Prostate gland (tissue), 2 donors: ENCODE data around the gene UBAP2L. TPM values are rescaled to one million over a fixed set of nuclear protein-coding genes. Genes with fewer than 3 reads are reported as not detected.

Source experiments
- DNase-seq: peaks from one replicate; pipeline ENCODE4 v3.0.0-alpha.2; 2019; ENCODE audit warnings: low spot score
- H3K27ac ChIP-seq, 2 donors: fragments of 200-600 bp; sonication (generic); 2 replicates each; pipeline ENCODE4 v1.5.1; 2017 to 2019
- H3K27me3 ChIP-seq: fragments of 200-600 bp; sonication (generic); replicated peaks from 2 replicates; pipeline ENCODE4 v1.5.1; 2019; ENCODE audit not compliant: insufficient read depth
- H3K36me3 ChIP-seq, 2 donors: fragments of 200-600 bp; sonication (generic); 1 replicate in 1 of 2; 2 replicates in 1 of 2; pipeline versions ENCODE4 v1.5.1 to v1.8.1; 2017 to 2019
- H3K4me1 ChIP-seq: fragments of 200-600 bp; sonication (generic); replicated peaks from 2 replicates; pipeline ENCODE4 v1.5.1; 2019
- H3K4me3 ChIP-seq, 2 donors: fragments of 200-600 bp; sonication (generic); 2 replicates each; pipeline ENCODE4 v1.5.1; 2017 to 2019
- H3K9me3 ChIP-seq: fragments of 200-600 bp; sonication (generic); 2 replicates; pipeline ENCODE4 v1.5.1; 2017
- CTCF ChIP-seq, 4 experiments: fragments of 200-600 bp in 2 of 4; fragments of 450-650 bp in 2 of 4; sonication (generic) in 2 of 4; IDR thresholded peaks; 1 replicate in 3 of 4; 2 replicates in 1 of 4; pipeline ENCODE4 v1.5.1; 2016 to 2019; ENCODE audit warnings: antibody characterized with exemption in 4 of 4, mild to moderate bottlenecking in 2 of 4, moderate library complexity in 2 of 4
- POLR2A ChIP-seq: fragments of 450-650 bp; IDR thresholded peaks from one replicate; pipeline ENCODE4 v1.6.1; 2016; ENCODE audit warnings: antibody characterized with exemption, mild to moderate bottlenecking
- POLR2AphosphoS5 ChIP-seq: sonication (generic); formaldehyde crosslinking; IDR thresholded peaks from one replicate; pipeline ENCODE4 v1.6.1; 2017; ENCODE audit warnings: antibody characterized with exemption
- WGBS: methylation state at CpG from one replicate; pipeline ENCODE4 v1.1.5; 2018; 5-methylcytosine and 5-hydroxymethylcytosine counted together
- intact Hi-C: fragments of 100-400 bp; cut with DNase I; formaldehyde crosslinking; loops from one replicate; pipeline ENCODE4 v1.14.2; 2022
- total RNA-seq, 2 donors: library from RNA; depleted of rRNA; stranded (reverse); fragments of >200 nt; gene quantifications; one replicate each; pipeline ENCODE4 v1.1.0, GENCODE V29; 2016

UBAP2L gene
- total RNA-seq, 2 donors from 2014 or later, result 51.1 to 121 TPM

- intact Hi-C loops, result no loop called here
- no peaks in the 10 kb centered on the region for H3K4me1 ChIP-seq
- no peaks in the 10 kb centered on the region for H3K9me3 ChIP-seq
- peaks cover 17 to 19% of the 10 kb centered on the region in 2 donors for H3K36me3 ChIP-seq
- no peak for TF ChIP-seq CTCF (IDR thresholded peaks at IDR 0.05)
- H3K4me3 ChIP-seq, result no peak overlapping the region
- no peak overlapping the region for H3K27ac ChIP-seq
- 50% methylated on average over 1 of the region's 1 CpG for WGBS
- no peak for DNase-seq
- H3K27me3 ChIP-seq, result no peaks in the 10 kb centered on the region
Measured at GRCh38 chr1:154264454-154264853, 43.7 kb downstream of the UBAP2L start.

DNA sequence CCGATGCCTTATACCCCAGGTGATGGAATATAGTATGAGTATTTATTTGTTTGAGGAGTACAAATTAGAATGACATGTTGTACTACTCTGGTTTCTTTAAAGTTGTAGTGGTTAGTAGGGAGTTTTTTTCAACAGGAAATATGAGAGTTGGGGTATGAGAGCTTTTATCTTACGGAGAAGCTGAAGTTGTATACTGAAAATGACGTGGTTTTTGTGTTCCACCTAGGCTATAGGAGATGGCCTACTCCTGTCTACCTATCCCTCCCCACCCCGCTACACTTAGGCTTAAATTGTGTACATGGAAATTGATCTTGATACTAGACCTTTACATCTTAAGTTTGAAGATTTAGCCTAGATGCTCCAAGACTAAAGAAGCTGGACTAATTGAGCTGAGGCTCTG lies 44.8 kb downstream of the UBAP2L start:
- 76% methylated on average over 4 of the region's 4 CpGs for WGBS
- intact Hi-C loops, result no loop called here
- H3K4me3 ChIP-seq, result no peak overlapping the region
- TF ChIP-seq CTCF (IDR thresholded peaks at IDR 0.05) (no peak), POLR2AphosphoS5 (no peak), POLR2A (no peak)
- DNase-seq, result no peak
- H3K27me3 ChIP-seq, result no peaks in the 10 kb centered on the region
- no peaks in the 10 kb centered on the region for H3K9me3 ChIP-seq
- peaks cover 17 to 19% of the 10 kb centered on the region in 2 donors for H3K36me3 ChIP-seq
- no peak overlapping the region for H3K27ac ChIP-seq
- no peaks in the 10 kb centered on the region for H3K4me1 ChIP-seq

- 88% methylated on average over 5 of the region's 5 CpGs for WGBS
- Histone ChIP-seq H3K27me3 (no peaks in the 10 kb centered on the region), H3K4me1 (peaks cover 3% of the 10 kb centered on the region), H3K9me3 (no peaks in the 10 kb centered on the region), H3K27ac (no peak overlapping the region), H3K36me3 (peaks cover 9 to 18% of the 10 kb centered on the region in 2 donors), H3K4me3 (no peak overlapping the region)
- DNase-seq, result no peak
- intact Hi-C loops, result loop anchor here (5.0 to 10.0 kb wide), 2 partner anchors 74 to 476 kb away; no protein-coding TSS in a partner anchor
- no peak for TF ChIP-seq POLR2AphosphoS5
- no peak for TF ChIP-seq POLR2A
Measured at GRCh38 chr1:154270833-154271232, 50.1 kb downstream of the UBAP2L start.

GRCh38 chr1:154272217-154272998 lies 51.7 kb downstream of the UBAP2L start, which contains the start of gene HAX1:
HAX1 (plus strand) TSS chr1:154272629; CDS start chr1:154272724, 95 bp downstream.
- intact Hi-C loops, result loop anchor here (2.0 to 10.0 kb wide), 3 partner anchors 52 to 478 kb away; partner anchors contain the start of gene UBAP2L
- WGBS, result under 1% methylated on average over 47 of the region's 47 CpGs

More at GRCh38 chr1:154272217-154272998, 51.7 kb downstream of the UBAP2L start, which contains the start of gene HAX1:
- peak within 1 kb of the TSS; percentile 59 to 78 for H3K4me3 ChIP-seq
- peak; percentile 88 for DNase-seq
- peak within 1 kb of the TSS; percentile 81 to 82 for H3K27ac ChIP-seq
- H3K9me3 ChIP-seq, result no peaks in the 10 kb centered on the region
- peaks cover 3% of the 10 kb centered on the region for H3K4me1 ChIP-seq
- TF ChIP-seq POLR2A, result peak; percentile 57
- peak; percentile 75 to 90 (median 84) for TF ChIP-seq CTCF (IDR thresholded peaks at IDR 0.05)
- TF ChIP-seq POLR2AphosphoS5, result peak; percentile 96
- peaks cover 9 to 18% of the 10 kb centered on the region in 2 donors for H3K36me3 ChIP-seq
- no peaks in the 10 kb centered on the region for H3K27me3 ChIP-seq
